Activated T-cell treated with anti-CD3 and anti-CD28 coated beads, Interleukin-2, amount 50 U/mL, for 72 hours (primary cell): ENCODE data around the gene WDR82. TPM values are rescaled to one million over a fixed set of nuclear protein-coding genes. Genes with fewer than 3 reads are reported as not detected.

ENCODE experiments used
- ATAC-seq, 2 donors: fragments of 150-1000 bp; cut with Tn5 transposase; replicated peaks in 1 of 2; 2 replicates each; pipeline ENCODE4 v1.10.0; 2021; ENCODE audit warnings: moderate library complexity in 2 of 2, mild to moderate bottlenecking in 1 of 2
- DNase-seq, 2 donors: peaks; one replicate each; pipeline ENCODE4 v3.0.0; 2021 to 2022; ENCODE audit warnings: mixed read lengths in 1 of 2
- H3K27ac Mint-ChIP-seq: one replicate; pipeline ENCODE4 v1.8.0; 2022; ENCODE audit warnings: mild to moderate bottlenecking, moderate library complexity, mixed read lengths
- H3K27me3 Mint-ChIP-seq: one replicate; pipeline ENCODE4 v1.8.0; 2022; ENCODE audit warnings: low read depth, mixed read lengths
- H3K36me3 Mint-ChIP-seq, 2 donors: one replicate each; pipeline ENCODE4 v1.8.0; 2022; ENCODE audit warnings: mixed read lengths in 2 of 2, mild to moderate bottlenecking in 1 of 2; ENCODE audit not compliant: insufficient read depth in 2 of 2
- H3K4me1 Mint-ChIP-seq: one replicate; pipeline ENCODE4 v1.8.0; 2022; ENCODE audit warnings: low read depth, mixed read lengths
- H3K4me3 Mint-ChIP-seq, 2 donors: one replicate each; pipeline ENCODE4 v1.8.0; 2022; ENCODE audit warnings: mild to moderate bottlenecking in 2 of 2, mixed read lengths in 2 of 2, moderate library complexity in 2 of 2
- H3K9me3 Mint-ChIP-seq, 2 donors: one replicate each; pipeline ENCODE4 v1.8.0; 2022; ENCODE audit warnings: mixed read lengths in 2 of 2
- total RNA-seq, 2 donors: library from RNA; stranded (reverse); gene quantifications; one replicate each; pipeline ENCODE4 v1.2.3, GENCODE V29; 2022

Gene WDR82
- total RNA-seq, 2 donors from 2014 or later: 113 to 120 TPM

GRCh38 chr3:52315977-52316764 lies 37.7 kb upstream of the WDR82 start, which contains the start of gene DNAH1:
DNAH1 (plus strand) TSS chr3:52316319; CDS start chr3:52322443, 6,124 bp downstream.
- Mint-ChIP-seq H3K27ac (no peak within 1 kb of the TSS), H3K36me3 (no peaks in the 10 kb centered on the region), H3K4me3 (peak within 1 kb of the TSS; percentile 60 to 70), H3K27me3 (no peaks in the 10 kb centered on the region), H3K9me3 (no peaks in the 10 kb centered on the region), H3K4me1 (peaks cover 47% of the 10 kb centered on the region)
- DNase-seq (no peak), ATAC-seq (no peak)

DNA sequence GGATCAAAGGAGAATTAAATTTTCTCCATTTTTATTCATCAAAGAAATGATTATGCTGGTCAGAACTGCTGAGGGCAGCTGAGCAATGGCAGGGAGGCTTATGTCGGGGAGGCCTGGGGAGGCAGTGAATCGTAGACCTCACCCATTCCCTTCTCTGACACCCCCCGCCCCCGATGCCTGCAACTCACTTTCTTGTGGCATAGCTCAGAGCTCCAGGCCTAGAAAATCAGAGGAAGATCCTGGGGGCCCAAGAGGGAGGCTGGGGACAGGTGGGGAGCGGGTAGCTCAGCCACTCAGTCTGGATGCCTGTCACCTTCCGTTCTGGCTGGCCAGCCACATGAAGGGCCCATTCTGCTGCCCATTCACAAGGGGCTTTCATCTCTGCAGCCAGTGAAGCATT lies 36.6 kb upstream of the WDR82 start:
- Mint-ChIP-seq H3K27ac (no peak overlapping the region), H3K4me1 (peaks cover 58% of the 10 kb centered on the region)
- ATAC-seq: no peak

DNA sequence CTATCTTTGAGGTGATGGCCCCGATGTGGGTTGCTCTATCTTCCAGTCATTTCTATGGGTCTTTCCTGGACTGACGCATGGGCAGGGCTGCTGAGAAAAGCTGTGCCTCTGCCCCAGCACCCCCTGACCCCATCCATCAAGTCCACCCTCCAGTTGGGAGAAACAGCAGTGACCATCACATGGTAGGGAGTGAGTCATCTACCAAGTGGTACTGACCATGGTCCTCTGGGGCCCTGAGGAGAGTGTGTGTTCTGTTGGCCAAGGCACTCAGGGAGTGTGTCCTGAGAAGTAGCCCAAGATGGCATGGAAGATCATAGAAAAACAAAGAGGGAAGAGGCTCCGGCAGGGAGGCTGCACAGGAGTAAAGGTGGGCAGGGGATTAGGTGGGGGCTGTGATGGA lies 36.0 kb upstream of the WDR82 start:
- no peak overlapping the region for H3K4me3 Mint-ChIP-seq
- peaks cover 61% of the 10 kb centered on the region for H3K4me1 Mint-ChIP-seq
- no peaks in the 10 kb centered on the region for H3K9me3 Mint-ChIP-seq
- ATAC-seq: no peak
- no peaks in the 10 kb centered on the region for H3K27me3 Mint-ChIP-seq
- no peaks in the 10 kb centered on the region for H3K36me3 Mint-ChIP-seq
- peak overlapping the region; percentile 17 for H3K27ac Mint-ChIP-seq
- DNase-seq: no peak

More for the DNA sequence above, 36.6 kb upstream of the WDR82 start:
- H3K36me3 Mint-ChIP-seq: no peaks in the 10 kb centered on the region
- no peaks in the 10 kb centered on the region for H3K27me3 Mint-ChIP-seq
- H3K9me3 Mint-ChIP-seq: no peaks in the 10 kb centered on the region
- H3K4me3 Mint-ChIP-seq: no peak overlapping the region
- no peak for DNase-seq

GRCh38 chr3:52313774-52314188 lies 35.3 kb upstream of the WDR82 start:
- Mint-ChIP-seq H3K4me1 (peaks cover 65% of the 10 kb centered on the region), H3K9me3 (no peaks in the 10 kb centered on the region), H3K27me3 (no peaks in the 10 kb centered on the region), H3K36me3 (no peaks in the 10 kb centered on the region), H3K4me3 (peak overlapping the region in 1 of 2 donors; percentile 3), H3K27ac (peak overlapping the region; percentile 24)
- ATAC-seq (no peak), DNase-seq (no peak)

DNA sequence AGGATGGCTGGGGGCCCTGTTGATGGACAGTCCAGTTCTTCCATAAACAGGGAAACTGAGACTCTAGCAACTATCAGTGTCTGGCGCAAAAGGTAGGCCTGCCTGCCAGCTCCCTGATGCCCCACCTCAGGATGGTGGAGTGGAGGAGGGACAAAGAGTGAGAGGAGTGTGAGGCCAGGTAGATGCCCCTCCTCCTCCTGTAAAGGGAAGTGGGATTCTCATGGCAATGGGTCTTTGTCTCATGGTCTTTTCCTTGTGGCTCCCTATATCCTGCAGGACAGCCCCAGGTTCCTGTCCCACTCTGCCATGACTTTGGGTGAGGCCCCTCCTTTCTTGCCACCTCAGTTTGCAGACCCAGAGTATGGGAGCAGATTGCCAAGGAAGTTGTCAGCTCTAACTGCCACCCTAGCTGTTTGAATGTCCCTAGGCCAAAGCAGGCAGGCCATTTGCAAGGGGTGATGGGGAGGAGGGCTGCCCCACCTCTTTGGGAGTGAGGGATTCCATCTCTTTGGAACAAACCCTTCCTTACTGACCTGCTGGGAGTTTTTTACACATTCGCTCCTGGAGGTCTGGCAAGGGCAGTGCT lies 34.8 kb upstream of the WDR82 start:
- Mint-ChIP-seq H3K36me3 (no peaks in the 10 kb centered on the region), H3K27ac (peak overlapping the region; percentile 24), H3K4me1 (peaks cover 70% of the 10 kb centered on the region), H3K4me3 (peak overlapping the region in 1 of 2 donors; percentile 16), H3K9me3 (no peaks in the 10 kb centered on the region), H3K27me3 (no peaks in the 10 kb centered on the region)
- ATAC-seq (no peak), DNase-seq (no peak)

DNA sequence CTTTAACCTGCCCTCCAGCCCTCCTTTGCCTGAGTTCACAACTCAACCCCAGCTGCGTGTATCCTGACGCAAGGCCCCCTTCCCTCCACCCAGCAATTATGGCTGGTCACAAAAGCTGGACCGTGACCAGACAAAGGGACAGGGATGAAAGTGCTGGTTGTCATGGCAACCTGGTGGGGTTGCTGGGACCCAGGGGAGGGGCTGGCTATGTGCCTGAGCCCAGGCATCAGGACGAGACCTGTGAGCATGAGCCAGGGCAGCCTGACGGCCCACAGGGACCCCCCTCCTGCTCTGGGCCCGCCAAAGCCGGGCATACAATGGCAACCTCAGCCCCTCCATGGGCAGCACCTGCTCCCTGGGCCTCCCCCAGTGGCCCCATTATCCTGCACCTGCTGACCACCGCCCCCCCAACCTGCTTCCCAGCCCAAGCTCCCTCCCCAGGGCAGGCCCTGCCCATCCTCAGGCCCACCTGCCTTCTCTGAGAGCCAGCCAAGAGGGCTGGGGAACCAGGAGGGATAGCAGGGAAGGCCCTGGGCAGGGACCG lies 33.2 kb upstream of the WDR82 start:
- Mint-ChIP-seq H3K27me3 (no peaks in the 10 kb centered on the region), H3K4me1 (peaks cover 72% of the 10 kb centered on the region), H3K4me3 (no peak overlapping the region), H3K27ac (no peak overlapping the region), H3K36me3 (no peaks in the 10 kb centered on the region), H3K9me3 (no peaks in the 10 kb centered on the region)
- no peak for DNase-seq
- ATAC-seq: no peak

DNA sequence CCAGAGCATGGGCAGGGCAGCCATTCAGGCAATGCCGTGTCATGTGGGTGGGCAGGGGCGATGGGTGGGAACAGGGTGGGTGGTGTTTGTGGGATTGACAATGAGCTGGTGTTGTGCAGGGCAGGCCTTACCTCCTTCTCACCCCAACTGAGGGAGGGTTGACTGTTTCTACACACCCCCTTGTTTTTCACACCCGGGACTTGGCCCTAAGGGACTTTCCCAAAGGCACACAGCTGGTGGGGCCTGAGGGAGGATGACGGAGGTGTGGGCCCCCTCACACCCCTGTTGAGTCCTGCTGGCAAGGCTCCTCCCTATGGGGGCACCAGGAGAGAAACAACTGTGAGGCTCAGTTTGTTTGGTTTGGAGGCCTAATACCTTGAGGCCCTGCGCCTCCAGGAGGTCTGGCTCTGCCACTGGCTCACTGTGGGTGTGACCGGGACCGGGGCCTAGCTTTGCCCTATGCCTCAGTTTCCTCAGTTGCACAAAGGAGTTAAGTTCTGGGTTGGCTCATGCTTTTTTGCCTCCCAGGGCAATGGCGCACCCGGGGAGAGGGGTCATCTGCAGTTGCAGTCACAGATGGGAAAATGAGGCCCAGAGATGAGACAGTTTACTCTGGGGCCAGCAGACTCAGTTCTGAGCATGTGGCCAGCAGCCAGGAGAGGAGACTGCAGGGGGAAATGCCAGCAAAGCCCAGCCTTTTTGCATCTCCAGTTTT lies 32.6 kb upstream of the WDR82 start:
- DNase-seq: peak; percentile 63

DNA sequence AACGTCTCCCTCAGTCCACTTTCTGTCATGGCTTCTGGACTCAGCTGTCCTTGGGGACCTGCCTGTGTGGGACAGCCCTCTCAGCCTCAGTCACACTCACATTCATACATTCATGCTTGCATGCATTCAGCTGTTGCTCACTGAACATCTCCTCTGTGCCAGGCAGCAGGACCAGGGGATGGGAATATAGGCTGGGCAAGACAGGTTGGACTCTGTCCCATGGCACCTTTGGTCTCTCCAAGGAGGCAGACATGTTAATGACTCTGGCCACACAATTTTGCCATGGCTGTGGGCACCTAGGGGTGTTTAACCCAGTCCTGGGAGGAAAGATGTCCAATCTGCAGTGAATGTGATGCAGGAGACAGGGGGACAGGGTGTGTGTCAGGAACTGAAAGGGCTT lies 29.9 kb upstream of the WDR82 start:
- Mint-ChIP-seq H3K27ac (no peak overlapping the region), H3K9me3 (no peaks in the 10 kb centered on the region), H3K4me1 (peaks cover 59% of the 10 kb centered on the region), H3K27me3 (no peaks in the 10 kb centered on the region), H3K4me3 (no peak overlapping the region), H3K36me3 (no peaks in the 10 kb centered on the region)
- no peak for ATAC-seq
- DNase-seq: no peak

More for the DNA sequence above, 32.6 kb upstream of the WDR82 start:
- no peaks in the 10 kb centered on the region for H3K27me3 Mint-ChIP-seq
- peak; percentile 88 to 89 for ATAC-seq
- no peaks in the 10 kb centered on the region for H3K36me3 Mint-ChIP-seq
- H3K27ac Mint-ChIP-seq: peak overlapping the region; percentile 39
- peak overlapping the region; percentile 23 to 31 for H3K4me3 Mint-ChIP-seq
- no peaks in the 10 kb centered on the region for H3K9me3 Mint-ChIP-seq
- H3K4me1 Mint-ChIP-seq: peaks cover 75% of the 10 kb centered on the region

DNA sequence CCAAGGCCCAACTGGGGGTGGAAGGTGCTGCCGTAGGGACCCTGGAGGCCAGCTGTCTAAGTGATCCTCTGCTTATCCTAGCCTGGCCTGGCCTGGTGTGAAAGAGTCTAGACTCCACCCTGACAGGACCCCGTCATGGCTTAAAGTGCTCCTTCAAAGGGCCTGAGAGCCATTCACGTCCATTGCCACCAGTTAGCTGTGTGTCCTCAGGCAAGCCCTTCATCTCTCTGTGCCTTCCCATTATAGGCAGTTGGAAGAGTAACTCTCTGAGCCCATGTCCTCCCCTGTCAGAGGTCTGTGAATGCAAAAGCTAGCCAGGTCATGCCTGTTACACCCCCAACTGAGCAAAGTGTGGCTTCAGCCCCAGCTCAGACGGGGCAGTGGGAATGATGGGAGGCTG lies 28.5 kb upstream of the WDR82 start:
- Mint-ChIP-seq H3K36me3 (no peaks in the 10 kb centered on the region), H3K27ac (no peak overlapping the region), H3K9me3 (no peaks in the 10 kb centered on the region), H3K4me3 (no peak overlapping the region), H3K27me3 (no peaks in the 10 kb centered on the region), H3K4me1 (peaks cover 48% of the 10 kb centered on the region)
- no peak for DNase-seq
- ATAC-seq: no peak

GRCh38 chr3:52305926-52306325 lies 27.5 kb upstream of the WDR82 start:
- H3K36me3 Mint-ChIP-seq: no peaks in the 10 kb centered on the region
- DNase-seq (no peak), ATAC-seq (no peak)
- no peak overlapping the region for H3K27ac Mint-ChIP-seq
- no peak overlapping the region for H3K4me3 Mint-ChIP-seq
- no peaks in the 10 kb centered on the region for H3K9me3 Mint-ChIP-seq
- H3K4me1 Mint-ChIP-seq: peaks cover 42% of the 10 kb centered on the region
- no peaks in the 10 kb centered on the region for H3K27me3 Mint-ChIP-seq

GRCh38 chr3:52303811-52304210 lies 25.4 kb upstream of the WDR82 start:
- DNase-seq (no peak), ATAC-seq (no peak)
- H3K4me1 Mint-ChIP-seq: peaks cover 33% of the 10 kb centered on the region
- H3K36me3 Mint-ChIP-seq: no peaks in the 10 kb centered on the region
- H3K27ac Mint-ChIP-seq: no peak overlapping the region
- H3K4me3 Mint-ChIP-seq: no peak overlapping the region
- no peaks in the 10 kb centered on the region for H3K27me3 Mint-ChIP-seq
- no peaks in the 10 kb centered on the region for H3K9me3 Mint-ChIP-seq

DNA sequence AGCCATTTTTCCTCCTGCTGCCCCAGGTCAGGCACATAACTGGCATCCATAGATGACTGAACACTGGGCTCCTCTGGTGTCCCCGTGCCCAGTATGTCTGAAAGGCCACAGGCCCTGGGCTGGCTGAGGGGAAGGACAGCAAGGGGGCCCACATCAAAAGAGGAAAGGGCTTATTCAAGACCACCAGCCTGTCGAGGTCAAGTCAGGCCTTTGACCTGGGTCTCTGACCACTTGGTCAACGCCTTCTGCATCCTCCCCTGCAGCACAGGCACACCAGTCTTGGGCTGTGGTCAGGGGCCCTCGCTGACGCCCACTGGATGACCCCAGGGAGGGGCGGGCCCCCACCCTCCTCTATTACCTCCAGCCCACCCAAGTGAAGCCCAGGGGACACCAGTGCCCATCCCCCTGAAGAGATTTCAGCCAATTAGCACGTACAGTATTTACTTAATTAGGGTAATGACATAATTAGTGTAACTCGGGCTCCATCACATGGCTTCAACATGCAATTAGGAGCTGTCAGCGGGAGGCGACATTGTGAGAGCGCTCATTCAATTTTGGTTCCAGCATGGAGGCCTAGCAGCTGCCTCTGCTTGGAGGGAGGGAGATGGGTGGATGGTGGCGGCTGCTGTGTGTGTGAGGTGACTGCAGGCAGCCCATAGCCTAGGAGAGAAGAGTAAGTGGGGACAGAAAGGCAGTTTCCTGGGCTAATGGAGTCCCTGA lies 24.1 kb upstream of the WDR82 start:
- Mint-ChIP-seq H3K27me3 (no peaks in the 10 kb centered on the region), H3K36me3 (no peaks in the 10 kb centered on the region), H3K27ac (no peak overlapping the region), H3K4me1 (peaks cover 24% of the 10 kb centered on the region), H3K4me3 (no peak overlapping the region), H3K9me3 (no peaks in the 10 kb centered on the region)
- DNase-seq: no peak
- ATAC-seq: no peak
